AG09319 (cell line): ENCODE results near the gene HYAL1.
"Not testable (repeated sequence)": the region's sequence is repeated elsewhere in the genome, so short reads cannot be mapped to it uniquely, and the experiment has no call there.

Experiments used
- DNase-seq: peaks from one replicate; pipeline ENCODE4 v3.0.0-alpha.2; 2010; ENCODE audit warnings: low read depth; ENCODE audit errors: extremely low read depth
- CTCF ChIP-seq: IDR thresholded peaks from 2 replicates; pipeline ENCODE4 v1.5.1; 2011; ENCODE audit warnings: low read depth, mild to moderate bottlenecking, inconsistent platforms, low read length, moderate library complexity

The HYAL1 gene

GRCh38 chr3:50264383-50264963, 38.9 kb downstream of the HYAL1 start:
- TF ChIP-seq CTCF: no peak; the same call in 1 of the 2 replicates
- peak; percentile 85 for DNase-seq

- TF ChIP-seq CTCF: no peak
- no peak for DNase-seq
These were observed 39.6 kb downstream of the HYAL1 start for GRCh38 chr3:50263478-50264382.

GRCh38 chr3:50262778-50263177, 40.6 kb downstream of the HYAL1 start:
- TF ChIP-seq CTCF: no peak
- DNase-seq: no peak

DNA sequence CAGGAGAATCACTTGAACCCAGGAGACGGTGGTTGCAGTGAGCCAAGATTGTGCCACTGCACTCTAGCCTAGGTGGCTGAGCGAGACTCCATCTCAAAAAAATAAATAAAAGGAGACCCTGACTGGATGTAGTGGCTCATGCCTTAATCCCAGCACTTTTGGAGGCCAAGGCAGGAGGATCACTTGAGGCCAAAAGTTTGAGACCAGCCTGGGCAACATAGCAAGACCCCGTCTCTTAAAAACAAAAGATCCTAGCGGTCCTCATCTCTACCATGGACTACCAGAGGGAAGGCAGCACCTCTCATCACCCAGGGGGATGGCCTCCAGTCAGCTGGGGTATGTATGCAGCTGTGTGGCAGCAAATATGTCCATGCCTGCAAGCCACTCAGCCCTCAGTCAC, 41.2 kb downstream of the HYAL1 start:
- DNase-seq: not testable (repeated sequence)

DNA sequence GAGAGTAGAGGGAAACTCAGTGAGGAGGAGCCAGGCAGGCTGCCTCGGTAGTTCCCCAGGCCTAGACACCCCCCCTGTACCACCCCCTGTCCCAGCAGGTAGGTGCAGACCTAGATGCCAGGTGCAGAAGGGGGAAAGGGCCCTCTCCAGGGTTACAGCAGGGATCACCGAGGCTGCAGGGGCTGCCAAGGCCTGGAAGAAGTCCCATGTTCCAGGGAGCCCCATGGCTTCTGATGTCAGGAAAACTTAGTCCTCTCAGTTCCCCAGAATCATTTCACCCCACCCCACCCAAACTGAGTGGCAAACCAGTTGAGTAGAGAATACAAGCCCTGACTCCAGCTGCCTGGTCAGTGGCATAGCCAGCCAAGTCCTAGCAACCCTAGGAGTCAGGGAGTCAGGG, 41.9 kb downstream of the HYAL1 start:
- no peak for DNase-seq
- no peak for TF ChIP-seq CTCF

DNA sequence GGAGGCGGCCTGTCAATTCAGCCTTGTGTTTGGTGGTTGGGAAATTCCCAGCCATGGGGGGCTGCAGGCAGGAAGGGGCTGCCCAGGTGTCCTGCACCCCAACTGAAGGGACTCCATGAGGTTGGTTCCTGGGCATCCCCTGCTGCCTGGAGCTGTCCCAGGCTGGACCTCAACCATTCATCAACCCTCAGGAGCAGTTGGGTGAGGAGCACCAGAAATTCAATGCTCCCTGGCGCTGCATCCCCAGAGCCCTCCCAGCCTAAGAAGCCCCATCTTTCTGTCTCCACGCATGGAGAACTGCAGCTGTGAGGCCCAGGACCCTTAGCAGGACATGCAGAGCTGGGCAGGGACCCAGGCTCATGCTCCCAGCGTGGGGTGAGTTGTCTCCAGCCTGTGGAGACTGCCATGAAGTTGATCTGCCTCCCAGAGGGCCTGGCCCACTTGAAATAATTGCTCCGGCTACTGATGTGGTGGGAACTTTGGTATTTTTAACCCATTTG, 42.4 kb downstream of the HYAL1 start:
- TF ChIP-seq CTCF: no peak
- no peak for DNase-seq

- TF ChIP-seq CTCF: peak; percentile 65
- peak; percentile 72 for DNase-seq
These were observed 43.1 kb downstream of the HYAL1 start for GRCh38 chr3:50260027-50260941.
